Keratinocyte (primary cell): Measurements from ENCODE around the gene WNT4. TPM values are rescaled to one million over a fixed set of nuclear protein-coding genes. Genes with fewer than 3 reads are reported as not detected.

Experiments
- DNase-seq: peaks from one replicate; pipeline ENCODE4 v3.0.0-alpha.2; 2011; ENCODE audit warnings: low read depth, missing footprints, low spot score
- FAIRE-seq: peaks from 2 replicates; lab custom pipeline; 2011; peaks lifted over from hg19 to GRCh38; lab: Jason Lieb, UNC
- H2AFZ ChIP-seq: 2 replicates; pipeline ENCODE4 v1.6.0; 2012; ENCODE audit warnings: low read length, control low read depth, inconsistent platforms; ENCODE audit not compliant: control insufficient read depth
- H3K27ac ChIP-seq: 2 replicates; pipeline ENCODE4 v1.5.1; 2011; ENCODE audit warnings: low read length; ENCODE audit not compliant: control insufficient read depth, insufficient read depth
- H3K27me3 ChIP-seq: 3 replicates; pipeline ENCODE4 v1.6.0; 2011; ENCODE audit warnings: low read length; ENCODE audit not compliant: control insufficient read depth, insufficient read depth; ENCODE audit errors: extremely low read depth
- H3K36me3 ChIP-seq, 2 experiments: 2 replicates in 1 of 2; 3 replicates in 1 of 2; pipeline ENCODE4 v1.5.1; 2011; ENCODE audit warnings: low read length in 2 of 2, mild to moderate bottlenecking in 1 of 2; ENCODE audit not compliant: control insufficient read depth in 2 of 2, insufficient read depth in 2 of 2; ENCODE audit errors: extremely low read depth in 1 of 2
- H3K4me1 ChIP-seq: 3 replicates; pipeline ENCODE4 v1.5.1; 2011; ENCODE audit warnings: low read length; ENCODE audit not compliant: control insufficient read depth, insufficient read depth; ENCODE audit errors: extremely low read depth
- H3K4me2 ChIP-seq: 3 replicates; pipeline ENCODE4 v1.6.0; 2011; ENCODE audit warnings: low read depth, low read length; ENCODE audit not compliant: control insufficient read depth, insufficient read depth; ENCODE audit errors: extremely low read depth
- H3K4me3 ChIP-seq, 3 experiments: fragments of 200-600 bp in 1 of 3; sonication (generic) in 1 of 3; 2 replicates in 2 of 3; 3 replicates in 1 of 3; pipeline ENCODE4 v1.5.1; 2011 to 2016; ENCODE audit warnings: low read length in 3 of 3, mild to moderate bottlenecking in 3 of 3, control low read depth in 2 of 3, inconsistent platforms in 1 of 3, low read depth in 1 of 3, mixed read lengths in 1 of 3, mixed run types in 1 of 3, moderate library complexity in 1 of 3; ENCODE audit not compliant: control insufficient read depth in 2 of 3, insufficient read depth in 2 of 3; ENCODE audit errors: extremely low read depth in 1 of 3
- H3K79me2 ChIP-seq: 2 replicates; pipeline ENCODE4 v1.6.0; 2012; ENCODE audit warnings: low read length; ENCODE audit not compliant: control insufficient read depth, insufficient read depth
- H3K9ac ChIP-seq: 3 replicates; pipeline ENCODE4 v1.6.0; 2011; ENCODE audit warnings: low read length; ENCODE audit not compliant: control insufficient read depth, insufficient read depth; ENCODE audit errors: extremely low read depth
- H3K9me1 ChIP-seq: 3 replicates; pipeline ENCODE4 v1.6.0; 2011; ENCODE audit warnings: low read length; ENCODE audit not compliant: control insufficient read depth, insufficient read depth; ENCODE audit errors: extremely low read depth
- H3K9me3 ChIP-seq: 2 replicates; pipeline ENCODE4 v1.5.1; 2012; ENCODE audit warnings: low read depth, low read length; ENCODE audit not compliant: control insufficient read depth
- H4K20me1 ChIP-seq: 3 replicates; pipeline ENCODE4 v1.6.0; 2011; ENCODE audit warnings: low read length; ENCODE audit not compliant: control insufficient read depth, insufficient read depth; ENCODE audit errors: extremely low read depth
- CTCF ChIP-seq, 3 experiments: IDR thresholded peaks in 1 of 3; conservative IDR thresholded peaks in 1 of 3; optimal IDR thresholded peaks in 1 of 3; 2 replicates in 2 of 3; 3 replicates in 1 of 3; pipeline versions ENCODE3 to v1.5.1; 2011; ENCODE audit warnings: low read length in 3 of 3, mild to moderate bottlenecking in 3 of 3, moderate library complexity in 2 of 3, control low read depth in 1 of 3, inconsistent platforms in 1 of 3; ENCODE audit not compliant: insufficient read depth in 2 of 3; ENCODE audit errors: extremely low read depth in 1 of 3
- EZH2 ChIP-seq: IDR thresholded peaks from one replicate; pipeline ENCODE4 v1.6.1; 2012; ENCODE audit warnings: inconsistent platforms, mild to moderate bottlenecking, low read length, moderate library complexity
- dilution Hi-C: fragments of 300-500 bp; cut with MboI; formaldehyde crosslinking; loops from one replicate; pipeline ENCODE4 v1.7.0; 2020; ENCODE audit warnings: low sequenced_read_pairs; ENCODE audit not compliant: extremely low pct_ligation_motif_present
- polyA plus RNA-seq, 5 experiments: library from polyadenylated mRNA; depleted of rRNA in 3 of 5; stranded (reverse) in 3 of 5; stranded (forward) in 1 of 5; unstranded in 1 of 5; fragments of >200 nt; gene quantifications; 1 replicate in 1 of 5; 2 replicates in 3 of 5; 3 replicates in 1 of 5; pipeline versions ENCODE4 v1.2.1 to v1.2.3, GENCODE V29; 2011 to 2012; ENCODE audit warnings: missing spikeins in 2 of 5, low read depth in 1 of 5, low replicate concordance in 1 of 5

WNT4 gene
- polyA plus RNA-seq, 1 donor (not counting 4 experiments of a cell fraction or from before 2014, with no cell fraction given) = 2.6 TPM

- Histone ChIP-seq H3K4me2 (no peak overlapping the region), H3K9me1 (no peaks in the 10 kb centered on the region), H3K36me3 (no peaks in the 10 kb centered on the region), H4K20me1 (peaks cover 3% of the 10 kb centered on the region), H3K9ac (no peak overlapping the region), H2AFZ (no peak overlapping the region), H3K79me2 (no peaks in the 10 kb centered on the region), H3K27ac (no peak overlapping the region), H3K4me1 (no peaks in the 10 kb centered on the region), H3K9me3 (no peaks in the 10 kb centered on the region), H3K27me3 (peaks cover 11% of the 10 kb centered on the region), H3K4me3 (no peak overlapping the region)
- TF ChIP-seq CTCF (optimal IDR thresholded peaks at IDR 0.05 in 1 of 3, IDR thresholded peaks at IDR 0.05 in 1 of 3, conservative IDR thresholded peaks at IDR 0.05 in 1 of 3; ENCODE audit: extremely low read depth in 1 of 3, insufficient read depth in 2 of 3, low read length in 3 of 3) (no peak), EZH2 (no peak)
- dilution Hi-C loops = loop anchor here (25.0 kb wide), 1 partner anchor 233 kb away; no protein-coding TSS in a partner anchor
- FAIRE-seq (no peak), DNase-seq (no peak)
Observed at GRCh38 chr1:22153660-22154437, 11.0 kb upstream of the WNT4 start.

- FAIRE-seq = no peak
- H3K9me1 ChIP-seq = no peaks in the 10 kb centered on the region
- no peak overlapping the region for H2AFZ ChIP-seq
- H3K4me3 ChIP-seq = no peak overlapping the region
- no peak for DNase-seq
- no peaks in the 10 kb centered on the region for H3K36me3 ChIP-seq
- H3K4me2 ChIP-seq = no peak overlapping the region
- no peaks in the 10 kb centered on the region for H3K9me3 ChIP-seq
- dilution Hi-C loops = loop anchor here (25.0 kb wide), 1 partner anchor 236 kb away; no protein-coding TSS in a partner anchor
- H3K27ac ChIP-seq = no peak overlapping the region
- peaks cover 14% of the 10 kb centered on the region for H3K27me3 ChIP-seq
- TF ChIP-seq EZH2 (no peak), CTCF (optimal IDR thresholded peaks at IDR 0.05 in 1 of 3, IDR thresholded peaks at IDR 0.05 in 1 of 3, conservative IDR thresholded peaks at IDR 0.05 in 1 of 3; ENCODE audit: extremely low read depth in 1 of 3, insufficient read depth in 2 of 3, low read length in 3 of 3) (no peak)
- H3K79me2 ChIP-seq = no peaks in the 10 kb centered on the region
- H4K20me1 ChIP-seq = peaks cover 3% of the 10 kb centered on the region
- H3K4me1 ChIP-seq = no peaks in the 10 kb centered on the region
- no peak overlapping the region for H3K9ac ChIP-seq
Observed at GRCh38 chr1:22150923-22151322, 8.0 kb upstream of the WNT4 start.
